HepG2 (cell line): Measurements from ENCODE around the gene DNAJB11. TPM values are rescaled to one million over a fixed set of nuclear protein-coding genes. Genes with fewer than 3 reads are reported as not detected.

Experiments
- ARHGAP35 ChIP-seq: sonication (generic); formaldehyde crosslinking; IDR thresholded peaks from 2 replicates; pipeline ENCODE4 v1.9.0; 2022; ENCODE audit warnings: mild to moderate bottlenecking, inconsistent platforms, moderate library complexity, missing genetic modification reagents, borderline replicate concordance
- CBX1 ChIP-seq: IDR thresholded peaks from one replicate; pipeline ENCODE4 v1.6.1; 2016; ENCODE audit warnings: antibody characterized with exemption, low read depth
- FOXC1 ChIP-seq: sonication (generic); formaldehyde crosslinking; IDR thresholded peaks from 2 replicates; pipeline ENCODE4 v1.8.0; 2022; ENCODE audit warnings: mild to moderate bottlenecking, missing genetic modification reagents, borderline replicate concordance
- MAFG ChIP-seq: sonication (generic); formaldehyde crosslinking; IDR thresholded peaks from 2 replicates; pipeline ENCODE4 v1.5.1; 2020; ENCODE audit warnings: mild to moderate bottlenecking, missing genetic modification reagents
- ZZZ3 ChIP-seq: sonication (generic); formaldehyde crosslinking; IDR thresholded peaks from 2 replicates; pipeline ENCODE4 v1.4.0; 2020; ENCODE audit warnings: missing genetic modification reagents, mild to moderate bottlenecking, borderline replicate concordance
- polyA plus RNA-seq, 8 experiments: library from polyadenylated mRNA; depleted of rRNA in 3 of 8; stranded (reverse) in 7 of 8; unstranded in 1 of 8; fragments of >200 nt; fragmentation: Illumina TruSeq in 4 of 8; extraction: Trizol in 4 of 8; gene quantifications; 2 replicates each; pipeline versions ENCODE4 v1.2.1 to v1.2.3, GENCODE V29; 2011 to 2016; ENCODE audit warnings: low read depth in 4 of 8, missing spikeins in 1 of 8, mixed read lengths in 1 of 8; ENCODE audit not compliant: insufficient read depth in 1 of 8
- total RNA-seq, 5 experiments: library from RNA; depleted of rRNA; stranded (reverse); fragments of >200 nt; fragmentation: Illumina TruSeq; extraction: Trizol; gene quantifications; 2 replicates each; pipeline ENCODE4 v1.2.3, GENCODE V29; 2016; ENCODE audit warnings: low read depth in 1 of 5
- TF ChIP-seq, protein P1 (sequence below): IDR thresholded peaks from 2 replicates; pipeline ENCODE4 v1.6.1; 2012; ENCODE audit warnings: low read length, improper control_type of control experiment
- TF ChIP-seq, protein P2 (sequence below): sonication (generic); formaldehyde crosslinking; IDR thresholded peaks from 2 replicates; pipeline ENCODE4 v1.4.0; 2020; ENCODE audit warnings: missing genetic modification reagents, borderline replicate concordance
- TF ChIP-seq, protein P3 (sequence below): IDR thresholded peaks from 2 replicates; pipeline ENCODE4 v1.6.1; 2016; ENCODE audit warnings: low read depth, missing genetic modification reagents, missing compliant biosample characterization
- TF ChIP-seq, protein P4 (sequence below): sonication (generic); formaldehyde crosslinking; IDR thresholded peaks from 2 replicates; pipeline ENCODE4 v1.5.1; 2020; ENCODE audit warnings: mild to moderate bottlenecking, missing genetic modification reagents, moderate library complexity

Gene DNAJB11
- total and polyA plus RNA-seq, 2 of the 13 experiments (the other 11 are each of a cell fraction or from before 2014, with no cell fraction given): 41.0 to 132 TPM

DNA sequence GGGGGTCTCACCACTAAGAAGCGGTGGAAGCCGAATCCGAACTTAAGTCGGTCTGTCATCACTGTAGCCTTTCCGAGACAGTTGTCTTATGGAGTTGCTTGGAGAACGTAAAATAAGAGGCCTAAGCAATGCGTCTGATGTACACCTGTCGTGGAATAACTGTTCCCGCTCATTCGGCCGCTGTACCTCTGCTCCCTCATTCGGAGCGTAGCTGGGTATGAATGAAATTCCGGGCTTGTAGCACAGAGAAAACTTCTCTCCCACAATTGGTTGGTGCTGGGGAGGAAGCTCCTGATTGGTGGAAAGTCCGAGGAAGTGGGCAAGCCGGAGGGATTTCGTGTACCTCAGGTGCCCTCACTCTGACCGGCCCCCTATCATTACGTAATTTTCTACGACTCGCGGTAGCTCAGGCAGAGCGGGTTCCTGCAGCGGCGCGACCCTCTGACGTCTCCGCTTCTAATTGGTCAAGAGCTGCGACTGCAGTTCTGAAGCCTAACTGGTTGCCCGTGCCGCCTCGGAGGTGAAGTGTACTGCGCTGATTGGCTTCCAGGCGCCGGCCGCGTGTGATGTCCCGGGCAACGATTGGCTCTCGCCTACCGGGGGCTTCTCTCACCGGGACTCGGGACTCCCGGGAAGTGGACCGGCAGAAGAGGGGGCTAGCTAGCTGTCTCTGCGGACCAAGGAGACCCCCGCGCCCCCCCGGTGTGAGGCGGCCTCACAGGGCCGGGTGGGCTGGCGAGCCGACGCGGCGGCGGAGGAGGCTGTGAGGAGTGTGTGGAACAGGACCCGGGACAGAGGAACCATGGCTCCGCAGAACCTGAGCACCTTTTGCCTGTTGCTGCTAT is at the start of gene DNAJB11 (continued):
- TF ChIP-seq, protein P1, sequence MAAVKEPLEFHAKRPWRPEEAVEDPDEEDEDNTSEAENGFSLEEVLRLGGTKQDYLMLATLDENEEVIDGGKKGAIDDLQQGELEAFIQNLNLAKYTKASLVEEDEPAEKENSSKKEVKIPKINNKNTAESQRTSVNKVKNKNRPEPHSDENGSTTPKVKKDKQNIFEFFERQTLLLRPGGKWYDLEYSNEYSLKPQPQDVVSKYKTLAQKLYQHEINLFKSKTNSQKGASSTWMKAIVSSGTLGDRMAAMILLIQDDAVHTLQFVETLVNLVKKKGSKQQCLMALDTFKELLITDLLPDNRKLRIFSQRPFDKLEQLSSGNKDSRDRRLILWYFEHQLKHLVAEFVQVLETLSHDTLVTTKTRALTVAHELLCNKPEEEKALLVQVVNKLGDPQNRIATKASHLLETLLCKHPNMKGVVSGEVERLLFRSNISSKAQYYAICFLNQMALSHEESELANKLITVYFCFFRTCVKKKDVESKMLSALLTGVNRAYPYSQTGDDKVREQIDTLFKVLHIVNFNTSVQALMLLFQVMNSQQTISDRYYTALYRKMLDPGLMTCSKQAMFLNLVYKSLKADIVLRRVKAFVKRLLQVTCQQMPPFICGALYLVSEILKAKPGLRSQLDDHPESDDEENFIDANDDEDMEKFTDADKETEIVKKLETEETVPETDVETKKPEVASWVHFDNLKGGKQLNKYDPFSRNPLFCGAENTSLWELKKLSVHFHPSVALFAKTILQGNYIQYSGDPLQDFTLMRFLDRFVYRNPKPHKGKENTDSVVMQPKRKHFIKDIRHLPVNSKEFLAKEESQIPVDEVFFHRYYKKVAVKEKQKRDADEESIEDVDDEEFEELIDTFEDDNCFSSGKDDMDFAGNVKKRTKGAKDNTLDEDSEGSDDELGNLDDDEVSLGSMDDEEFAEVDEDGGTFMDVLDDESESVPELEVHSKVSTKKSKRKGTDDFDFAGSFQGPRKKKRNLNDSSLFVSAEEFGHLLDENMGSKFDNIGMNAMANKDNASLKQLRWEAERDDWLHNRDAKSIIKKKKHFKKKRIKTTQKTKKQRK: no peak
- TF ChIP-seq, protein P2, sequence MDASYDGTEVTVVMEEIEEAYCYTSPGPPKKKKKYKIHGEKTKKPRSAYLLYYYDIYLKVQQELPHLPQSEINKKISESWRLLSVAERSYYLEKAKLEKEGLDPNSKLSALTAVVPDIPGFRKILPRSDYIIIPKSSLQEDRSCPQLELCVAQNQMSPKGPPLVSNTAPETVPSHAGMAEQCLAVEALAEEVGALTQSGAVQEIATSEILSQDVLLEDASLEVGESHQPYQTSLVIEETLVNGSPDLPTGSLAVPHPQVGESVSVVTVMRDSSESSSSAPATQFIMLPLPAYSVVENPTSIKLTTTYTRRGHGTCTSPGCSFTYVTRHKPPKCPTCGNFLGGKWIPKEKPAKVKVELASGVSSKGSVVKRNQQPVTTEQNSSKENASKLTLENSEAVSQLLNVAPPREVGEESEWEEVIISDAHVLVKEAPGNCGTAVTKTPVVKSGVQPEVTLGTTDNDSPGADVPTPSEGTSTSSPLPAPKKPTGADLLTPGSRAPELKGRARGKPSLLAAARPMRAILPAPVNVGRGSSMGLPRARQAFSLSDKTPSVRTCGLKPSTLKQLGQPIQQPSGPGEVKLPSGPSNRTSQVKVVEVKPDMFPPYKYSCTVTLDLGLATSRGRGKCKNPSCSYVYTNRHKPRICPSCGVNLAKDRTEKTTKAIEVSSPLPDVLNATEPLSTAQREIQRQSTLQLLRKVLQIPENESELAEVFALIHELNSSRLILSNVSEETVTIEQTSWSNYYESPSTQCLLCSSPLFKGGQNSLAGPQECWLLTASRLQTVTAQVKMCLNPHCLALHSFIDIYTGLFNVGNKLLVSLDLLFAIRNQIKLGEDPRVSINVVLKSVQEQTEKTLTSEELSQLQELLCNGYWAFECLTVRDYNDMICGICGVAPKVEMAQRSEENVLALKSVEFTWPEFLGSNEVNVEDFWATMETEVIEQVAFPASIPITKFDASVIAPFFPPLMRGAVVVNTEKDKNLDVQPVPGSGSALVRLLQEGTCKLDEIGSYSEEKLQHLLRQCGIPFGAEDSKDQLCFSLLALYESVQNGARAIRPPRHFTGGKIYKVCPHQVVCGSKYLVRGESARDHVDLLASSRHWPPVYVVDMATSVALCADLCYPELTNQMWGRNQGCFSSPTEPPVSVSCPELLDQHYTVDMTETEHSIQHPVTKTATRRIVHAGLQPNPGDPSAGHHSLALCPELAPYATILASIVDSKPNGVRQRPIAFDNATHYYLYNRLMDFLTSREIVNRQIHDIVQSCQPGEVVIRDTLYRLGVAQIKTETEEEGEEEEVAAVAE (CRISPR knock-in tag): peak; percentile 94
- TF ChIP-seq MAFG (CRISPR knock-in tag): no peak
- TF ChIP-seq ZZZ3 (CRISPR knock-in tag): 0 out of 2 replicates have a peak, but pooled peaks have one; percentile 36
- TF ChIP-seq, protein P3, sequence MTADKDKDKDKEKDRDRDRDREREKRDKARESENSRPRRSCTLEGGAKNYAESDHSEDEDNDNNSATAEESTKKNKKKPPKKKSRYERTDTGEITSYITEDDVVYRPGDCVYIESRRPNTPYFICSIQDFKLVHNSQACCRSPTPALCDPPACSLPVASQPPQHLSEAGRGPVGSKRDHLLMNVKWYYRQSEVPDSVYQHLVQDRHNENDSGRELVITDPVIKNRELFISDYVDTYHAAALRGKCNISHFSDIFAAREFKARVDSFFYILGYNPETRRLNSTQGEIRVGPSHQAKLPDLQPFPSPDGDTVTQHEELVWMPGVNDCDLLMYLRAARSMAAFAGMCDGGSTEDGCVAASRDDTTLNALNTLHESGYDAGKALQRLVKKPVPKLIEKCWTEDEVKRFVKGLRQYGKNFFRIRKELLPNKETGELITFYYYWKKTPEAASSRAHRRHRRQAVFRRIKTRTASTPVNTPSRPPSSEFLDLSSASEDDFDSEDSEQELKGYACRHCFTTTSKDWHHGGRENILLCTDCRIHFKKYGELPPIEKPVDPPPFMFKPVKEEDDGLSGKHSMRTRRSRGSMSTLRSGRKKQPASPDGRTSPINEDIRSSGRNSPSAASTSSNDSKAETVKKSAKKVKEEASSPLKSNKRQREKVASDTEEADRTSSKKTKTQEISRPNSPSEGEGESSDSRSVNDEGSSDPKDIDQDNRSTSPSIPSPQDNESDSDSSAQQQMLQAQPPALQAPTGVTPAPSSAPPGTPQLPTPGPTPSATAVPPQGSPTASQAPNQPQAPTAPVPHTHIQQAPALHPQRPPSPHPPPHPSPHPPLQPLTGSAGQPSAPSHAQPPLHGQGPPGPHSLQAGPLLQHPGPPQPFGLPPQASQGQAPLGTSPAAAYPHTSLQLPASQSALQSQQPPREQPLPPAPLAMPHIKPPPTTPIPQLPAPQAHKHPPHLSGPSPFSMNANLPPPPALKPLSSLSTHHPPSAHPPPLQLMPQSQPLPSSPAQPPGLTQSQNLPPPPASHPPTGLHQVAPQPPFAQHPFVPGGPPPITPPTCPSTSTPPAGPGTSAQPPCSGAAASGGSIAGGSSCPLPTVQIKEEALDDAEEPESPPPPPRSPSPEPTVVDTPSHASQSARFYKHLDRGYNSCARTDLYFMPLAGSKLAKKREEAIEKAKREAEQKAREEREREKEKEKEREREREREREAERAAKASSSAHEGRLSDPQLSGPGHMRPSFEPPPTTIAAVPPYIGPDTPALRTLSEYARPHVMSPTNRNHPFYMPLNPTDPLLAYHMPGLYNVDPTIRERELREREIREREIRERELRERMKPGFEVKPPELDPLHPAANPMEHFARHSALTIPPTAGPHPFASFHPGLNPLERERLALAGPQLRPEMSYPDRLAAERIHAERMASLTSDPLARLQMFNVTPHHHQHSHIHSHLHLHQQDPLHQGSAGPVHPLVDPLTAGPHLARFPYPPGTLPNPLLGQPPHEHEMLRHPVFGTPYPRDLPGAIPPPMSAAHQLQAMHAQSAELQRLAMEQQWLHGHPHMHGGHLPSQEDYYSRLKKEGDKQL (CRISPR knock-in tag): no peak; the same call in 1 of the 2 replicates
- TF ChIP-seq ARHGAP35 (CRISPR knock-in tag): no peak
- no peak for TF ChIP-seq FOXC1 (CRISPR knock-in tag)
- TF ChIP-seq, protein P4, sequence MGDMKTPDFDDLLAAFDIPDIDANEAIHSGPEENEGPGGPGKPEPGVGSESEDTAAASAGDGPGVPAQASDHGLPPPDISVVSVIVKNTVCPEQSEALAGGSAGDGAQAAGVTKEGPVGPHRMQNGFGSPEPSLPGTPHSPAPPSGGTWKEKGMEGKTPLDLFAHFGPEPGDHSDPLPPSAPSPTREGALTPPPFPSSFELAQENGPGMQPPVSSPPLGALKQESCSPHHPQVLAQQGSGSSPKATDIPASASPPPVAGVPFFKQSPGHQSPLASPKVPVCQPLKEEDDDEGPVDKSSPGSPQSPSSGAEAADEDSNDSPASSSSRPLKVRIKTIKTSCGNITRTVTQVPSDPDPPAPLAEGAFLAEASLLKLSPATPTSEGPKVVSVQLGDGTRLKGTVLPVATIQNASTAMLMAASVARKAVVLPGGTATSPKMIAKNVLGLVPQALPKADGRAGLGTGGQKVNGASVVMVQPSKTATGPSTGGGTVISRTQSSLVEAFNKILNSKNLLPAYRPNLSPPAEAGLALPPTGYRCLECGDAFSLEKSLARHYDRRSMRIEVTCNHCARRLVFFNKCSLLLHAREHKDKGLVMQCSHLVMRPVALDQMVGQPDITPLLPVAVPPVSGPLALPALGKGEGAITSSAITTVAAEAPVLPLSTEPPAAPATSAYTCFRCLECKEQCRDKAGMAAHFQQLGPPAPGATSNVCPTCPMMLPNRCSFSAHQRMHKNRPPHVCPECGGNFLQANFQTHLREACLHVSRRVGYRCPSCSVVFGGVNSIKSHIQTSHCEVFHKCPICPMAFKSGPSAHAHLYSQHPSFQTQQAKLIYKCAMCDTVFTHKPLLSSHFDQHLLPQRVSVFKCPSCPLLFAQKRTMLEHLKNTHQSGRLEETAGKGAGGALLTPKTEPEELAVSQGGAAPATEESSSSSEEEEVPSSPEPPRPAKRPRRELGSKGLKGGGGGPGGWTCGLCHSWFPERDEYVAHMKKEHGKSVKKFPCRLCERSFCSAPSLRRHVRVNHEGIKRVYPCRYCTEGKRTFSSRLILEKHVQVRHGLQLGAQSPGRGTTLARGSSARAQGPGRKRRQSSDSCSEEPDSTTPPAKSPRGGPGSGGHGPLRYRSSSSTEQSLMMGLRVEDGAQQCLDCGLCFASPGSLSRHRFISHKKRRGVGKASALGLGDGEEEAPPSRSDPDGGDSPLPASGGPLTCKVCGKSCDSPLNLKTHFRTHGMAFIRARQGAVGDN (CRISPR knock-in tag): peak; percentile 69
- no peak for TF ChIP-seq CBX1
